Keratinocyte (primary cell): ENCODE results near the gene RASL10A. TPM values are rescaled to one million over a fixed set of nuclear protein-coding genes. Genes with fewer than 3 reads are reported as not detected.

ENCODE experiments used
- DNase-seq: peaks from one replicate; pipeline ENCODE4 v3.0.0-alpha.2; 2011; ENCODE audit warnings: low read depth, missing footprints, low spot score
- FAIRE-seq: peaks from 2 replicates; lab custom pipeline; 2011; peaks lifted over from hg19 to GRCh38; lab: Jason Lieb, UNC
- H2AFZ ChIP-seq: 2 replicates; pipeline ENCODE4 v1.6.0; 2012; ENCODE audit warnings: low read length, control low read depth, inconsistent platforms; ENCODE audit not compliant: control insufficient read depth
- H3K27ac ChIP-seq: 2 replicates; pipeline ENCODE4 v1.5.1; 2011; ENCODE audit warnings: low read length; ENCODE audit not compliant: control insufficient read depth, insufficient read depth
- H3K27me3 ChIP-seq: 3 replicates; pipeline ENCODE4 v1.6.0; 2011; ENCODE audit warnings: low read length; ENCODE audit not compliant: control insufficient read depth, insufficient read depth; ENCODE audit errors: extremely low read depth
- H3K36me3 ChIP-seq, 2 experiments: 2 replicates in 1 of 2; 3 replicates in 1 of 2; pipeline ENCODE4 v1.5.1; 2011; ENCODE audit warnings: low read length in 2 of 2, mild to moderate bottlenecking in 1 of 2; ENCODE audit not compliant: control insufficient read depth in 2 of 2, insufficient read depth in 2 of 2; ENCODE audit errors: extremely low read depth in 1 of 2
- H3K4me1 ChIP-seq: 3 replicates; pipeline ENCODE4 v1.5.1; 2011; ENCODE audit warnings: low read length; ENCODE audit not compliant: control insufficient read depth, insufficient read depth; ENCODE audit errors: extremely low read depth
- H3K4me2 ChIP-seq: 3 replicates; pipeline ENCODE4 v1.6.0; 2011; ENCODE audit warnings: low read depth, low read length; ENCODE audit not compliant: control insufficient read depth, insufficient read depth; ENCODE audit errors: extremely low read depth
- H3K4me3 ChIP-seq, 3 experiments: fragments of 200-600 bp in 1 of 3; sonication (generic) in 1 of 3; 2 replicates in 2 of 3; 3 replicates in 1 of 3; pipeline ENCODE4 v1.5.1; 2011 to 2016; ENCODE audit warnings: low read length in 3 of 3, mild to moderate bottlenecking in 3 of 3, control low read depth in 2 of 3, inconsistent platforms in 1 of 3, low read depth in 1 of 3, mixed read lengths in 1 of 3, mixed run types in 1 of 3, moderate library complexity in 1 of 3; ENCODE audit not compliant: control insufficient read depth in 2 of 3, insufficient read depth in 2 of 3; ENCODE audit errors: extremely low read depth in 1 of 3
- H3K79me2 ChIP-seq: 2 replicates; pipeline ENCODE4 v1.6.0; 2012; ENCODE audit warnings: low read length; ENCODE audit not compliant: control insufficient read depth, insufficient read depth
- H3K9ac ChIP-seq: 3 replicates; pipeline ENCODE4 v1.6.0; 2011; ENCODE audit warnings: low read length; ENCODE audit not compliant: control insufficient read depth, insufficient read depth; ENCODE audit errors: extremely low read depth
- H3K9me1 ChIP-seq: 3 replicates; pipeline ENCODE4 v1.6.0; 2011; ENCODE audit warnings: low read length; ENCODE audit not compliant: control insufficient read depth, insufficient read depth; ENCODE audit errors: extremely low read depth
- H3K9me3 ChIP-seq: 2 replicates; pipeline ENCODE4 v1.5.1; 2012; ENCODE audit warnings: low read depth, low read length; ENCODE audit not compliant: control insufficient read depth
- H4K20me1 ChIP-seq: 3 replicates; pipeline ENCODE4 v1.6.0; 2011; ENCODE audit warnings: low read length; ENCODE audit not compliant: control insufficient read depth, insufficient read depth; ENCODE audit errors: extremely low read depth
- CTCF ChIP-seq, 3 experiments: IDR thresholded peaks in 1 of 3; conservative IDR thresholded peaks in 1 of 3; optimal IDR thresholded peaks in 1 of 3; 2 replicates in 2 of 3; 3 replicates in 1 of 3; pipeline versions ENCODE3 to v1.5.1; 2011; ENCODE audit warnings: low read length in 3 of 3, mild to moderate bottlenecking in 3 of 3, moderate library complexity in 2 of 3, control low read depth in 1 of 3, inconsistent platforms in 1 of 3; ENCODE audit not compliant: insufficient read depth in 2 of 3; ENCODE audit errors: extremely low read depth in 1 of 3
- EZH2 ChIP-seq: IDR thresholded peaks from one replicate; pipeline ENCODE4 v1.6.1; 2012; ENCODE audit warnings: inconsistent platforms, mild to moderate bottlenecking, low read length, moderate library complexity
- dilution Hi-C: fragments of 300-500 bp; cut with MboI; formaldehyde crosslinking; loops from one replicate; pipeline ENCODE4 v1.7.0; 2020; ENCODE audit warnings: low sequenced_read_pairs; ENCODE audit not compliant: extremely low pct_ligation_motif_present
- polyA plus RNA-seq, 5 experiments: library from polyadenylated mRNA; depleted of rRNA in 3 of 5; stranded (reverse) in 3 of 5; stranded (forward) in 1 of 5; unstranded in 1 of 5; fragments of >200 nt; gene quantifications; 1 replicate in 1 of 5; 2 replicates in 3 of 5; 3 replicates in 1 of 5; pipeline versions ENCODE4 v1.2.1 to v1.2.3, GENCODE V29; 2011 to 2012; ENCODE audit warnings: missing spikeins in 2 of 5, low read depth in 1 of 5, low replicate concordance in 1 of 5

Gene RASL10A
- polyA plus RNA-seq, 1 donor (not counting 4 experiments of a cell fraction or from before 2014, with no cell fraction given): not detected

- Histone ChIP-seq H3K9me1 (peaks cover 6% of the 10 kb centered on the region), H2AFZ (no peak overlapping the region), H3K9ac (no peak overlapping the region), H3K4me3 (no peak overlapping the region), H3K4me1 (peaks cover 25% of the 10 kb centered on the region), H3K27me3 (no peaks in the 10 kb centered on the region), H3K79me2 (no peaks in the 10 kb centered on the region), H3K9me3 (no peaks in the 10 kb centered on the region), H3K27ac (no peak overlapping the region), H4K20me1 (peaks cover 11% of the 10 kb centered on the region), H3K4me2 (no peak overlapping the region), H3K36me3 (peaks cover 20 to 44% of the 10 kb centered on the region in 2 experiments)
- no peak for TF ChIP-seq EZH2
- no peak for TF ChIP-seq CTCF (optimal IDR thresholded peaks at IDR 0.05 in 1 of 3, IDR thresholded peaks at IDR 0.05 in 1 of 3, conservative IDR thresholded peaks at IDR 0.05 in 1 of 3; ENCODE audit: extremely low read depth in 1 of 3, insufficient read depth in 2 of 3, low read length in 3 of 3)
- dilution Hi-C loops: no loop called here
- no peak for DNase-seq
- no peak for FAIRE-seq
Measured at GRCh38 chr22:29335656-29336055, 20.2 kb upstream of the RASL10A start.

GRCh38 chr22:29334696-29335344 is 19.3 kb upstream of the RASL10A start:
- H3K9me1 ChIP-seq: peaks cover 2% of the 10 kb centered on the region
- FAIRE-seq: no peak
- no peak overlapping the region for H2AFZ ChIP-seq
- no peaks in the 10 kb centered on the region for H3K79me2 ChIP-seq
- no peak overlapping the region for H3K9ac ChIP-seq
- H3K27me3 ChIP-seq: no peaks in the 10 kb centered on the region
- no peaks in the 10 kb centered on the region for H3K9me3 ChIP-seq
- H3K4me1 ChIP-seq: peaks cover 16% of the 10 kb centered on the region
- TF ChIP-seq EZH2: no peak
- no peak overlapping the region for H3K4me3 ChIP-seq
- H3K4me2 ChIP-seq: no peak overlapping the region
- dilution Hi-C loops: no loop called here
- peaks cover 11% of the 10 kb centered on the region for H4K20me1 ChIP-seq
- H3K27ac ChIP-seq: no peak overlapping the region
- H3K36me3 ChIP-seq: peaks cover 23 to 39% of the 10 kb centered on the region in 2 experiments
- DNase-seq: no peak
